ENCODE results near the gene PDS5A. TPM values are rescaled to one million over a fixed set of nuclear protein-coding genes. Genes with fewer than 3 reads are reported as not detected.

The PDS5A gene
- total and polyA plus RNA-seq, 2 of the 13 experiments (the other 11 are each of a cell fraction or from before 2014, with no cell fraction given), result 31.8 to 57.0 TPM

GRCh38 chr4:39825741-39826231 lies 151.9 kb downstream of the PDS5A start:
- H3K4me3 ChIP-seq (replicated peaks in 1 of 3; ENCODE audit: insufficient read depth in 1 of 3, low read depth in 2 of 3, low read length in 3 of 3), result no peak overlapping the region
- peaks cover 5 to 17% of the 10 kb centered on the region in 2 experiments; a peak in 4 of 5 replicates for H3K36me3 ChIP-seq (replicated peaks in 1 of 2; ENCODE audit: control insufficient read depth in 1 of 2, insufficient read depth in 2 of 2, low read length in 2 of 2)
- no peaks in the 10 kb centered on the region for H4K20me1 ChIP-seq (ENCODE audit: insufficient read depth, low read length)
- no peaks in the 10 kb centered on the region for H3K79me2 ChIP-seq (ENCODE audit: insufficient read depth, low read length)
- BruUV-seq (replicated peaks), result no TSS peak
- ChIA-PET CTCF (ENCODE audit: low intra/inter-chr PET ratio, low total read pairs) (no interaction called here), POLR2A (no interaction called here)
- H3K27me3 ChIP-seq (ENCODE audit: control insufficient read depth in 1 of 2, insufficient read depth in 2 of 2, low read length in 2 of 2), result no peaks in the 10 kb centered on the region
- H3K9ac ChIP-seq (ENCODE audit: insufficient read depth, low read depth, low read length), result no peak overlapping the region
- H3K4me2 ChIP-seq (ENCODE audit: low read depth, low read length), result no peak overlapping the region
- TF ChIP-seq MNT (IDR thresholded peaks at IDR 0.05), result no peak
- no peak for TF ChIP-seq BATF2 (CRISPR knock-in tag; IDR thresholded peaks at IDR 0.05)
- TF ChIP-seq ZNF891 (CRISPR knock-in tag; IDR thresholded peaks at IDR 0.05), result no peak
- FAIRE-seq (no peak), ATAC-seq (no peak), DNase-seq (ENCODE audit: low spot score) (no peak)
- peaks cover 13% of the 10 kb centered on the region for H3K4me1 ChIP-seq (ENCODE audit: insufficient read depth, low read length)
- no peaks in the 10 kb centered on the region for H3K9me3 ChIP-seq (ENCODE audit: low read length)
- no peak overlapping the region for H3K27ac ChIP-seq (ENCODE audit: extremely low read length, insufficient read depth, low read length)
- 88% methylated on average over 7 of the region's 7 CpGs for WGBS (ENCODE audit: low lambda C conversion rate)
- H2AFZ ChIP-seq (ENCODE audit: low read length), result no peak overlapping the region
- intact Hi-C loops (cut with micrococcal nuclease; ENCODE audit: unreplicated experiment) (no loop called here), in situ Hi-C loops (cut with HindIII; ENCODE audit: extremely low pct_ligation_motif_present, low pct_unique_long_range_greater_than_20kb) (no loop called here)

GRCh38 chr4:39825090-39825489 lies 152.6 kb downstream of the PDS5A start:
- Histone ChIP-seq H3K27ac (ENCODE audit: extremely low read length, insufficient read depth, low read length) (no peak overlapping the region), H3K4me3 (replicated peaks in 1 of 3; ENCODE audit: insufficient read depth in 1 of 3, low read depth in 2 of 3, low read length in 3 of 3) (no peak overlapping the region), H3K4me2 (ENCODE audit: low read depth, low read length) (no peak overlapping the region), H3K79me2 (ENCODE audit: insufficient read depth, low read length) (no peaks in the 10 kb centered on the region), H3K9me3 (ENCODE audit: low read length) (no peaks in the 10 kb centered on the region), H3K9ac (ENCODE audit: insufficient read depth, low read depth, low read length) (no peak overlapping the region), H3K36me3 (replicated peaks in 1 of 2; ENCODE audit: control insufficient read depth in 1 of 2, insufficient read depth in 2 of 2, low read length in 2 of 2) (peaks cover 5 to 14% of the 10 kb centered on the region in 2 experiments; a peak in 3 of 5 replicates), H4K20me1 (ENCODE audit: insufficient read depth, low read length) (no peaks in the 10 kb centered on the region), H3K4me1 (ENCODE audit: insufficient read depth, low read length) (peaks cover 13% of the 10 kb centered on the region), H3K27me3 (ENCODE audit: control insufficient read depth in 1 of 2, insufficient read depth in 2 of 2, low read length in 2 of 2) (no peaks in the 10 kb centered on the region), H2AFZ (ENCODE audit: low read length) (no peak overlapping the region)
- POLR2A ChIA-PET, result interaction anchor here (0.7 kb wide), 1 partner anchor 231 kb away, joined by 3 read pairs; the partner anchor contains the start of gene N4BP2
- DNase-seq (ENCODE audit: low spot score), result no peak
- ATAC-seq, result no peak
- 98% methylated on average over 3 of the region's 3 CpGs for WGBS (ENCODE audit: low lambda C conversion rate)
- BruUV-seq (replicated peaks), result no TSS peak
- CTCF ChIA-PET (ENCODE audit: low intra/inter-chr PET ratio, low total read pairs), result no interaction called here
- FAIRE-seq, result no peak
- intact Hi-C loops (cut with micrococcal nuclease; ENCODE audit: unreplicated experiment), result no loop called here
- in situ Hi-C loops (cut with HindIII; ENCODE audit: extremely low pct_ligation_motif_present, low pct_unique_long_range_greater_than_20kb), result no loop called here
- TF ChIP-seq KDM3A (CRISPR knock-in tag; IDR thresholded peaks at IDR 0.05; ENCODE audit: low read depth), result no peak
- no peak for TF ChIP-seq ZBTB46 (CRISPR knock-in tag; IDR thresholded peaks at IDR 0.05; ENCODE audit: borderline replicate concordance)
- TF ChIP-seq ZBTB26 (CRISPR knock-in tag; IDR thresholded peaks at IDR 0.05; ENCODE audit: borderline replicate concordance), result no peak
- no peak for TF ChIP-seq PAWR (CRISPR knock-in tag; IDR thresholded peaks at IDR 0.05; ENCODE audit: borderline replicate concordance)
- TF ChIP-seq ZNF564 (CRISPR knock-in tag; IDR thresholded peaks at IDR 0.05), result no peak
- no peak for TF ChIP-seq TBX2 (CRISPR knock-in tag; IDR thresholded peaks at IDR 0.05; ENCODE audit: borderline replicate concordance)
- no peak for TF ChIP-seq ZEB1 (IDR thresholded peaks at IDR 0.05; ENCODE audit: insufficient replicate concordance, low read depth)
- no peak for TF ChIP-seq GTF2F1 (IDR thresholded peaks at IDR 0.05; ENCODE audit: low read length)
- no peak for TF ChIP-seq TAF15 (IDR thresholded peaks at IDR 0.05; ENCODE audit: low read depth, low read length, poor library complexity, severe bottlenecking)

Data from HepG2 (cell line).